SK-N-SH treated with all-trans-retinoic acid at 6 μM for 48 hours (cell line): Measurements from ENCODE around the gene SLC8B1.

Experiments used
- ATAC-seq: fragments of 200-7000 bp; cut with Tn5 transposase; 3 replicates; pipeline ENCODE4 v1.9.1; 2020; ENCODE audit warnings: mild to moderate bottlenecking, moderate library complexity
- ARNTL ChIP-seq: fragments of 450-650 bp; formaldehyde crosslinking; IDR thresholded peaks from 2 replicates; pipeline ENCODE4 v1.5.0; 2020; ENCODE audit warnings: low read depth, mild to moderate bottlenecking, moderate library complexity, borderline replicate concordance
- BACH2 ChIP-seq: fragments of 250-450 bp; sonication (Bioruptor Pico); IDR thresholded peaks from 2 replicates; pipeline ENCODE4 v1.9.0; 2021; ENCODE audit warnings: mild to moderate bottlenecking, borderline replicate concordance
- CSDC2 ChIP-seq: fragments of 250-450 bp; sonication (Bioruptor Pico); IDR thresholded peaks from 2 replicates; pipeline ENCODE4 v1.5.0; 2020; ENCODE audit warnings: mild to moderate bottlenecking, moderate library complexity
- CSRNP3 ChIP-seq: fragments of 250-450 bp; sonication (Bioruptor Pico); IDR thresholded peaks from 2 replicates; pipeline ENCODE4 v1.5.1; 2021; ENCODE audit warnings: mild to moderate bottlenecking, moderate library complexity
- ESRRG ChIP-seq: fragments of 250-450 bp; sonication (Bioruptor Pico); IDR thresholded peaks from 2 replicates; pipeline ENCODE4 v1.6.1; 2021; ENCODE audit warnings: mild to moderate bottlenecking
- ISL1 ChIP-seq: fragments of 250-450 bp; sonication (Bioruptor Pico); IDR thresholded peaks from 2 replicates; pipeline ENCODE4 v2.1.2; 2022; ENCODE audit warnings: mild to moderate bottlenecking, moderate library complexity
- PATZ1 ChIP-seq: fragments of 250-450 bp; sonication (Bioruptor Pico); IDR thresholded peaks from 2 replicates; pipeline ENCODE4 v1.8.0; 2020; ENCODE audit warnings: mild to moderate bottlenecking, moderate library complexity, borderline replicate concordance
- PPARA ChIP-seq: fragments of 250-450 bp; sonication (Bioruptor Pico); IDR thresholded peaks from 2 replicates; pipeline ENCODE4 v1.5.0; 2020; ENCODE audit warnings: mild to moderate bottlenecking, borderline replicate concordance
- RARB ChIP-seq: fragments of 250-450 bp; sonication (Bioruptor Pico); IDR thresholded peaks from 2 replicates; pipeline ENCODE4 v1.8.0; 2021; ENCODE audit warnings: mild to moderate bottlenecking, moderate library complexity
- TCF4 ChIP-seq: fragments of 250-450 bp; sonication (Bioruptor Pico); IDR thresholded peaks from 2 replicates; pipeline ENCODE4 v1.8.0; 2021; ENCODE audit warnings: mild to moderate bottlenecking, moderate library complexity, borderline replicate concordance
- TOX ChIP-seq: fragments of 250-450 bp; sonication (Bioruptor Pico); IDR thresholded peaks from 2 replicates; pipeline ENCODE4 v1.8.0; 2021; ENCODE audit warnings: mild to moderate bottlenecking, moderate library complexity, borderline replicate concordance
- ZC3H10 ChIP-seq: fragments of 250-450 bp; sonication (Bioruptor Pico); IDR thresholded peaks from 2 replicates; pipeline ENCODE4 v1.5.1; 2021; ENCODE audit warnings: mild to moderate bottlenecking, moderate library complexity
- ZFP3 ChIP-seq: fragments of 250-450 bp; sonication (Bioruptor Pico); IDR thresholded peaks from 2 replicates; pipeline ENCODE4 v1.5.0; 2020; ENCODE audit warnings: mild to moderate bottlenecking, moderate library complexity
- ZFP30 ChIP-seq: fragments of 450-650 bp; formaldehyde crosslinking; IDR thresholded peaks from 2 replicates; pipeline ENCODE4 v1.5.0; 2022; ENCODE audit warnings: mild to moderate bottlenecking, moderate library complexity
- ZNF565 ChIP-seq: fragments of 450-650 bp; formaldehyde crosslinking; conservative IDR thresholded peaks from 2 replicates; pipeline ENCODE4 v1.5.0; 2020; ENCODE audit warnings: low read depth, mild to moderate bottlenecking, moderate library complexity
- ZNF70 ChIP-seq: fragments of 450-650 bp; formaldehyde crosslinking; IDR thresholded peaks from 2 replicates; pipeline ENCODE4 v1.5.0; 2020; ENCODE audit warnings: mild to moderate bottlenecking, moderate library complexity
- TF ChIP-seq, protein P1 (sequence below): fragments of 250-450 bp; sonication (Bioruptor Pico); IDR thresholded peaks from 2 replicates; pipeline ENCODE4 v1.5.1; 2020; ENCODE audit warnings: low read depth, mild to moderate bottlenecking, moderate library complexity
- TF ChIP-seq, protein P2 (sequence below): fragments of 250-450 bp; sonication (Bioruptor Pico); IDR thresholded peaks from 2 replicates; pipeline ENCODE4 v1.5.0; 2020; ENCODE audit warnings: mild to moderate bottlenecking, moderate library complexity

Gene SLC8B1

GRCh38 chr12:113292091-113292490 is 42.8 kb downstream of the SLC8B1 start:
- TF ChIP-seq BACH2 (CRISPR knock-in tag) (no peak), ISL1 (CRISPR knock-in tag) (no peak), ESRRG (CRISPR knock-in tag) (no peak), CSDC2 (CRISPR knock-in tag) (no peak), TCF4 (CRISPR knock-in tag) (no peak), ZFP3 (CRISPR knock-in tag) (no peak)
- TF ChIP-seq, protein P1, sequence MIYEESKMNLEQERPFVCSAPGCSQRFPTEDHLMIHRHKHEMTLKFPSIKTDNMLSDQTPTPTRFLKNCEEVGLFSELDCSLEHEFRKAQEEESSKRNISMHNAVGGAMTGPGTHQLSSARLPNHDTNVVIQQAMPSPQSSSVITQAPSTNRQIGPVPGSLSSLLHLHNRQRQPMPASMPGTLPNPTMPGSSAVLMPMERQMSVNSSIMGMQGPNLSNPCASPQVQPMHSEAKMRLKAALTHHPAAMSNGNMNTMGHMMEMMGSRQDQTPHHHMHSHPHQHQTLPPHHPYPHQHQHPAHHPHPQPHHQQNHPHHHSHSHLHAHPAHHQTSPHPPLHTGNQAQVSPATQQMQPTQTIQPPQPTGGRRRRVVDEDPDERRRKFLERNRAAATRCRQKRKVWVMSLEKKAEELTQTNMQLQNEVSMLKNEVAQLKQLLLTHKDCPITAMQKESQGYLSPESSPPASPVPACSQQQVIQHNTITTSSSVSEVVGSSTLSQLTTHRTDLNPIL (CRISPR knock-in tag) = no peak
- ATAC-seq = no peak

GRCh38 chr12:113291586-113291985 is 43.3 kb downstream of the SLC8B1 start:
- no peak for ATAC-seq
- TF ChIP-seq ARNTL (CRISPR knock-in tag) (no peak), PPARA (CRISPR knock-in tag) (no peak), CSRNP3 (CRISPR knock-in tag) (no peak)
- TF ChIP-seq, all 23 proteins: peak for 0

DNA sequence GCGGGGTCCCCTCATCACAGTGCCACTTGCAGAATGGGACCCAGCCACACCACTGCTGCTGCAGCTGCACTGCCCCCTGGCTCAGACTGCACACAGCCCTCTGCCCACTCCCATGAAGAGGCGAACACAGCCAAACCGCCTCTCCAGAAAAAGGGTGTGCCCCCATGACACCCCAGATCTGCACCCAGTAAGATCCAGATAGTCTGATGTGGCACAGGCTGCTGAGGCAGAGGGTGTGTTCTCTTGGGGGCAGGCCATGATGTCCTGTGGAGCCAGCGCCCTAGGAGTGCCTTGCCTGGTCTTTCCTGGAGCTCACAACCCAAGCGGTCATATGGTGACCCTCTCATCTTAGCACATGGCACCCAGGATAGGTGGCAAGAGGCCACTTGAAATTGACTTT is 44.4 kb downstream of the SLC8B1 start:
- TF ChIP-seq TCF4 (CRISPR knock-in tag) = no peak
- TF ChIP-seq, protein P1 (CRISPR knock-in tag) = no peak
- no peak for ATAC-seq

GRCh38 chr12:113289361-113289760 is 45.5 kb downstream of the SLC8B1 start:
- TF ChIP-seq, protein P1 (CRISPR knock-in tag) = no peak
- TF ChIP-seq ZNF565 (CRISPR knock-in tag) (no peak), ARNTL (CRISPR knock-in tag) (no peak), ZNF70 (no peak), ZC3H10 (CRISPR knock-in tag) (no peak), RARB (no peak), ISL1 (CRISPR knock-in tag) (no peak), TOX (CRISPR knock-in tag) (no peak), CSRNP3 (CRISPR knock-in tag) (no peak), ZFP3 (CRISPR knock-in tag) (no peak), ZFP30 (CRISPR knock-in tag) (no peak)
- ATAC-seq = no peak

GRCh38 chr12:113287899-113288282 is 47.0 kb downstream of the SLC8B1 start:
- ATAC-seq = no peak
- TF ChIP-seq, protein P1 (CRISPR knock-in tag) = no peak
- no peak for TF ChIP-seq PATZ1
- no peak for TF ChIP-seq ZNF70
- TF ChIP-seq, protein P2, sequence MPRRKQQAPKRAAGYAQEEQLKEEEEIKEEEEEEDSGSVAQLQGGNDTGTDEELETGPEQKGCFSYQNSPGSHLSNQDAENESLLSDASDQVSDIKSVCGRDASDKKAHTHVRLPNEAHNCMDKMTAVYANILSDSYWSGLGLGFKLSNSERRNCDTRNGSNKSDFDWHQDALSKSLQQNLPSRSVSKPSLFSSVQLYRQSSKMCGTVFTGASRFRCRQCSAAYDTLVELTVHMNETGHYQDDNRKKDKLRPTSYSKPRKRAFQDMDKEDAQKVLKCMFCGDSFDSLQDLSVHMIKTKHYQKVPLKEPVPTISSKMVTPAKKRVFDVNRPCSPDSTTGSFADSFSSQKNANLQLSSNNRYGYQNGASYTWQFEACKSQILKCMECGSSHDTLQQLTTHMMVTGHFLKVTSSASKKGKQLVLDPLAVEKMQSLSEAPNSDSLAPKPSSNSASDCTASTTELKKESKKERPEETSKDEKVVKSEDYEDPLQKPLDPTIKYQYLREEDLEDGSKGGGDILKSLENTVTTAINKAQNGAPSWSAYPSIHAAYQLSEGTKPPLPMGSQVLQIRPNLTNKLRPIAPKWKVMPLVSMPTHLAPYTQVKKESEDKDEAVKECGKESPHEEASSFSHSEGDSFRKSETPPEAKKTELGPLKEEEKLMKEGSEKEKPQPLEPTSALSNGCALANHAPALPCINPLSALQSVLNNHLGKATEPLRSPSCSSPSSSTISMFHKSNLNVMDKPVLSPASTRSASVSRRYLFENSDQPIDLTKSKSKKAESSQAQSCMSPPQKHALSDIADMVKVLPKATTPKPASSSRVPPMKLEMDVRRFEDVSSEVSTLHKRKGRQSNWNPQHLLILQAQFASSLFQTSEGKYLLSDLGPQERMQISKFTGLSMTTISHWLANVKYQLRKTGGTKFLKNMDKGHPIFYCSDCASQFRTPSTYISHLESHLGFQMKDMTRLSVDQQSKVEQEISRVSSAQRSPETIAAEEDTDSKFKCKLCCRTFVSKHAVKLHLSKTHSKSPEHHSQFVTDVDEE (CRISPR knock-in tag) = no peak
- no peak for TF ChIP-seq ZNF565 (CRISPR knock-in tag)
- no peak for TF ChIP-seq CSDC2 (CRISPR knock-in tag)
- TF ChIP-seq TOX (CRISPR knock-in tag) = no peak
- TF ChIP-seq RARB = no peak
- no peak for TF ChIP-seq ARNTL (CRISPR knock-in tag)
- TF ChIP-seq ZFP30 (CRISPR knock-in tag) = no peak
